Activated T-cell treated with anti-CD3 and anti-CD28 coated beads for 1 hour (primary cell): ENCODE data around the gene DLG1.

Experiments used
- DNase-seq: peaks from one replicate; pipeline ENCODE4 v3.0.0-alpha.2; 2020; ENCODE audit warnings: low read depth

The DLG1 gene

GRCh38 chr3:197171481-197172067 lies 126.8 kb downstream of the DLG1 start:
- DNase-seq: no peak

- DNase-seq: no peak
These were observed 129.4 kb downstream of the DLG1 start for GRCh38 chr3:197169028-197169427.

- no peak for DNase-seq
These were observed 129.8 kb downstream of the DLG1 start for GRCh38 chr3:197168606-197169005.

GRCh38 chr3:197168063-197168462 lies 130.3 kb downstream of the DLG1 start:
- DNase-seq: no peak

GRCh38 chr3:197167549-197167948 lies 130.9 kb downstream of the DLG1 start:
- no peak for DNase-seq

GRCh38 chr3:197165890-197166289 lies 132.5 kb downstream of the DLG1 start:
- no peak for DNase-seq

GRCh38 chr3:197155046-197155445 lies 143.4 kb downstream of the DLG1 start:
- no peak for DNase-seq

GRCh38 chr3:197151580-197151979 lies 146.8 kb downstream of the DLG1 start:
- DNase-seq: no peak

- DNase-seq: no peak
These were observed 148.9 kb downstream of the DLG1 start for GRCh38 chr3:197149528-197149927.

GRCh38 chr3:197144188-197144587 lies 154.2 kb downstream of the DLG1 start:
- no peak for DNase-seq

- no peak for DNase-seq
These were observed 158.8 kb downstream of the DLG1 start for GRCh38 chr3:197139586-197139985.

- no peak for DNase-seq
These were observed 160.7 kb downstream of the DLG1 start for GRCh38 chr3:197137751-197138150.

GRCh38 chr3:197136744-197137143 lies 161.7 kb downstream of the DLG1 start:
- no peak for DNase-seq

GRCh38 chr3:197135212-197135611 lies 163.2 kb downstream of the DLG1 start:
- DNase-seq: no peak

GRCh38 chr3:197132916-197133530 lies 165.4 kb downstream of the DLG1 start:
- no peak for DNase-seq

GRCh38 chr3:197125636-197126035 lies 172.8 kb downstream of the DLG1 start:
- no peak for DNase-seq

GRCh38 chr3:197124713-197125112 lies 173.7 kb downstream of the DLG1 start:
- no peak for DNase-seq

- DNase-seq: no peak
These were observed 176.0 kb downstream of the DLG1 start for GRCh38 chr3:197122394-197122793.

GRCh38 chr3:197117114-197117513 lies 181.3 kb downstream of the DLG1 start:
- DNase-seq: no peak

GRCh38 chr3:197114007-197114406 lies 184.4 kb downstream of the DLG1 start:
- DNase-seq: no peak

GRCh38 chr3:197111685-197112084 lies 186.7 kb downstream of the DLG1 start:
- DNase-seq: no peak

- DNase-seq: no peak
These were observed 192.6 kb downstream of the DLG1 start for GRCh38 chr3:197105786-197106185.

GRCh38 chr3:197104738-197105137 lies 193.7 kb downstream of the DLG1 start:
- no peak for DNase-seq

- no peak for DNase-seq
These were observed 194.6 kb downstream of the DLG1 start for GRCh38 chr3:197103766-197104165.
